HL-60 (cell line): ENCODE data around the gene CRY1.

ENCODE experiments used
- TF ChIP-seq, protein P1 (sequence below): IDR thresholded peaks from one replicate; pipeline ENCODE4 v1.5.1; 2011; ENCODE audit warnings: low read length, control low read depth, inconsistent platforms; ENCODE audit not compliant: insufficient read depth
- TF ChIP-seq, protein P2 (sequence below): IDR thresholded peaks from 2 replicates; pipeline ENCODE4 v1.6.1; 2012; ENCODE audit warnings: low read depth; ENCODE audit not compliant: insufficient replicate concordance

DNA sequence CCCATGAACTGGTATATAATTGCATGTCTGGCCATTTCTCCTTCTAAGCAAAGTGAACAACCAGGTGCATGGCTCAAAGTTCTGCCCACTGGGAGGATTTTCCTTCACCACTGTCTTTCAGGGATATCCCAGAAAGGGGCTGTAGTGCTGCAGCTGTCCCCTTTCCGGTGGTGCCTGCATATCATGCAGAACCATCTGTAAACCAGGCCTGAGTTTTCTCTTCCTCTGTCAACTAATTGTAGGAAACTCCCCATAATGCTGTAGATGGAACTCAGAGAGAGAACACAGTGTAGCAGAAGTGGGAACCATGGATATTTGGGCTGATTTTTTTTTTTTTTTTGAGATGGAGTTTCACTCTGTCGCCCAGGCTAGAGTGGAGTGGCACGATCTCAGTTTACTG lies 45.6 kb upstream of the CRY1 start:
- TF ChIP-seq, protein P1, sequence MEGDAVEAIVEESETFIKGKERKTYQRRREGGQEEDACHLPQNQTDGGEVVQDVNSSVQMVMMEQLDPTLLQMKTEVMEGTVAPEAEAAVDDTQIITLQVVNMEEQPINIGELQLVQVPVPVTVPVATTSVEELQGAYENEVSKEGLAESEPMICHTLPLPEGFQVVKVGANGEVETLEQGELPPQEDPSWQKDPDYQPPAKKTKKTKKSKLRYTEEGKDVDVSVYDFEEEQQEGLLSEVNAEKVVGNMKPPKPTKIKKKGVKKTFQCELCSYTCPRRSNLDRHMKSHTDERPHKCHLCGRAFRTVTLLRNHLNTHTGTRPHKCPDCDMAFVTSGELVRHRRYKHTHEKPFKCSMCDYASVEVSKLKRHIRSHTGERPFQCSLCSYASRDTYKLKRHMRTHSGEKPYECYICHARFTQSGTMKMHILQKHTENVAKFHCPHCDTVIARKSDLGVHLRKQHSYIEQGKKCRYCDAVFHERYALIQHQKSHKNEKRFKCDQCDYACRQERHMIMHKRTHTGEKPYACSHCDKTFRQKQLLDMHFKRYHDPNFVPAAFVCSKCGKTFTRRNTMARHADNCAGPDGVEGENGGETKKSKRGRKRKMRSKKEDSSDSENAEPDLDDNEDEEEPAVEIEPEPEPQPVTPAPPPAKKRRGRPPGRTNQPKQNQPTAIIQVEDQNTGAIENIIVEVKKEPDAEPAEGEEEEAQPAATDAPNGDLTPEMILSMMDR, result no peak
- TF ChIP-seq, protein P2, sequence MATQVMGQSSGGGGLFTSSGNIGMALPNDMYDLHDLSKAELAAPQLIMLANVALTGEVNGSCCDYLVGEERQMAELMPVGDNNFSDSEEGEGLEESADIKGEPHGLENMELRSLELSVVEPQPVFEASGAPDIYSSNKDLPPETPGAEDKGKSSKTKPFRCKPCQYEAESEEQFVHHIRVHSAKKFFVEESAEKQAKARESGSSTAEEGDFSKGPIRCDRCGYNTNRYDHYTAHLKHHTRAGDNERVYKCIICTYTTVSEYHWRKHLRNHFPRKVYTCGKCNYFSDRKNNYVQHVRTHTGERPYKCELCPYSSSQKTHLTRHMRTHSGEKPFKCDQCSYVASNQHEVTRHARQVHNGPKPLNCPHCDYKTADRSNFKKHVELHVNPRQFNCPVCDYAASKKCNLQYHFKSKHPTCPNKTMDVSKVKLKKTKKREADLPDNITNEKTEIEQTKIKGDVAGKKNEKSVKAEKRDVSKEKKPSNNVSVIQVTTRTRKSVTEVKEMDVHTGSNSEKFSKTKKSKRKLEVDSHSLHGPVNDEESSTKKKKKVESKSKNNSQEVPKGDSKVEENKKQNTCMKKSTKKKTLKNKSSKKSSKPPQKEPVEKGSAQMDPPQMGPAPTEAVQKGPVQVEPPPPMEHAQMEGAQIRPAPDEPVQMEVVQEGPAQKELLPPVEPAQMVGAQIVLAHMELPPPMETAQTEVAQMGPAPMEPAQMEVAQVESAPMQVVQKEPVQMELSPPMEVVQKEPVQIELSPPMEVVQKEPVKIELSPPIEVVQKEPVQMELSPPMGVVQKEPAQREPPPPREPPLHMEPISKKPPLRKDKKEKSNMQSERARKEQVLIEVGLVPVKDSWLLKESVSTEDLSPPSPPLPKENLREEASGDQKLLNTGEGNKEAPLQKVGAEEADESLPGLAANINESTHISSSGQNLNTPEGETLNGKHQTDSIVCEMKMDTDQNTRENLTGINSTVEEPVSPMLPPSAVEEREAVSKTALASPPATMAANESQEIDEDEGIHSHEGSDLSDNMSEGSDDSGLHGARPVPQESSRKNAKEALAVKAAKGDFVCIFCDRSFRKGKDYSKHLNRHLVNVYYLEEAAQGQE, result no peak
